Activated T-cell treated with anti-CD3 and anti-CD28 coated beads, Interleukin-2, amount 50 U/mL, for 24 hours (primary cell): ENCODE results near the gene CDK3.
A peak's percentile ranks its signal among the peaks of the same experiment; 100 is the strongest.

Experiments used
- DNase-seq: peaks from one replicate; pipeline ENCODE4 v3.0.0-alpha.2; 2020
- H3K27ac Mint-ChIP-seq: 2 replicates; pipeline ENCODE4 v1.8.0; 2020; ENCODE audit warnings: mild to moderate bottlenecking, mixed read lengths
- H3K27me3 Mint-ChIP-seq: 2 replicates; pipeline ENCODE4 v1.8.0; 2020; ENCODE audit warnings: mixed read lengths
- H3K36me3 Mint-ChIP-seq: 2 replicates; pipeline ENCODE4 v1.8.0; 2020; ENCODE audit warnings: low read depth, mixed read lengths
- H3K4me1 Mint-ChIP-seq: 2 replicates; pipeline ENCODE4 v1.8.0; 2020; ENCODE audit warnings: low read depth, mixed read lengths
- H3K4me3 Mint-ChIP-seq: 2 replicates; pipeline ENCODE4 v1.8.0; 2020; ENCODE audit warnings: mild to moderate bottlenecking, moderate library complexity, mixed read lengths
- H3K9me3 Mint-ChIP-seq: 2 replicates; pipeline ENCODE4 v1.8.0; 2020; ENCODE audit warnings: mixed read lengths

CDK3 gene

DNA sequence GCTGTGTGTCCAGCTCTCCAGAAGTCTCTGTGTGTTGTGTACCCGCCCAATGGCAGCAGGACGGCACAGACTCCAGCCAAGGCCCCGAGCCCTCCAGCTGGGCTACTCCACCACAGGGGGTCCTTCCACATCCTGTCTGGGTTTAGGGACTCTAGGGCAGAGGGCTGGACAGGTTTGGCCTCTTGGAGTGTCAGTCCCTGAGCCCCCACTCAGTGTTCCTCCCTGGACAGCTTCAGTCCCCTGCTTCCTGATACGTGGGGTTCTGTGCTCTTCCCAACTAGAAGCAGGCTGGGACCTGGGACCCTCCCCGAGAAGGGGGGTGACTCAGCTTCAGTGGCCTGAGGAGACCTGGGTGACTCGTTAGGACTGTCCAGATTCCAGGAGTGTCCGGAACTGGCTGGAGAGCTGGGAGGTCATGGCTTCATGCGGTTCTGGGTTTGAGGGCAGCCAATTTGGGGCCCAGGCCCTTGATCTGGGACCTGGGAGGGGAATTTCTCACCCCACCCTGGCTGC, 4.2 kb downstream of the CDK3 start:
- Mint-ChIP-seq H3K27me3 (no peaks in the 10 kb centered on the region), H3K4me3 (no peak overlapping the region), H3K9me3 (no peaks in the 10 kb centered on the region), H3K36me3 (peaks cover 8% of the 10 kb centered on the region), H3K27ac (no peak overlapping the region), H3K4me1 (no peaks in the 10 kb centered on the region)
- no peak for DNase-seq

- no peaks in the 10 kb centered on the region for H3K9me3 Mint-ChIP-seq
- H3K27ac Mint-ChIP-seq = peak overlapping the region; percentile 45
- H3K4me1 Mint-ChIP-seq = no peaks in the 10 kb centered on the region
- H3K36me3 Mint-ChIP-seq = peaks cover 8% of the 10 kb centered on the region
- H3K27me3 Mint-ChIP-seq = no peaks in the 10 kb centered on the region
- H3K4me3 Mint-ChIP-seq = no peak overlapping the region
- DNase-seq = peak; percentile 84
Measured at GRCh38 chr17:76005263-76006149, 4.9 kb downstream of the CDK3 start.

DNA sequence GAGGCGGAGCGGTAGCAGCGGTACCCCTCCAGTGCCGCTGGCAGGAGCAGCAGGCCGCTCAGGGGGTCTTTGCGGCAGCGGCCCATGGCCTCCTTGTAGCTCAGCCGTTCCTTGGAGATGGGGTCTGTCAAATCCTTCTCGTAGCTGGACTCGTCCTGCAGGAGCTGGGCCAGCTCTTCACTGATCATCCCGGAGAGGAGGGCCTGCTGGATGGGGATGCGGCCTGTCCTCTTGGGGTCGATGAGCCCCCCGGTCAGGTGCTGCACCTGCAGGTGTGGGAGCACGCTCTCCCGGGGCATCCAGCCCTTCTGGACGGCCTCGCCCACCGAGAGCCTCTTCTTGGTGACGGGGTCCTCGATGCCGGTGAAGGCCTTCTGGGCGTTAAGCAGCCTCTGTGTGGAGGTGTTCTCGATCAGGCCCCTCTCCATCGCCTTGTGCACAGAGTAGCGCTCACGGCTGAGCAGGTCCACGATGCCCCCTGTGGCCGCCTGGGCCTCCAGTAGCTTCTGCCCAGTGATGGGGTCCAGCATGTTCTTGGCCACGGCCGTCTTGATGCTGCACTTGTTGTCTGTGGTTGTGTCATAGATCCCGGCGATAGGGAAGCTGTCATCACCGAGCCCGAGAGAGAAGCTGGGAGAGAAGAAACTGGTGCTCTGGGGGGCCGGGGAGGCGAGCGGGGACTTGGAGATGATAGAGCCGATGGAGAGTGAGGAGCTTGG, 6.6 kb downstream of the CDK3 start:
- no peaks in the 10 kb centered on the region for H3K9me3 Mint-ChIP-seq
- H3K4me1 Mint-ChIP-seq = no peaks in the 10 kb centered on the region
- H3K4me3 Mint-ChIP-seq = no peak overlapping the region
- no peak overlapping the region for H3K27ac Mint-ChIP-seq
- H3K27me3 Mint-ChIP-seq = no peaks in the 10 kb centered on the region
- H3K36me3 Mint-ChIP-seq = peaks cover 8% of the 10 kb centered on the region
- DNase-seq = no peak

- no peak for DNase-seq
- Mint-ChIP-seq H3K27ac (no peak overlapping the region), H3K4me3 (no peak overlapping the region), H3K27me3 (no peaks in the 10 kb centered on the region), H3K36me3 (peaks cover 8% of the 10 kb centered on the region), H3K4me1 (no peaks in the 10 kb centered on the region), H3K9me3 (no peaks in the 10 kb centered on the region)
Measured at GRCh38 chr17:76007850-76008165, 7.2 kb downstream of the CDK3 start.

DNA sequence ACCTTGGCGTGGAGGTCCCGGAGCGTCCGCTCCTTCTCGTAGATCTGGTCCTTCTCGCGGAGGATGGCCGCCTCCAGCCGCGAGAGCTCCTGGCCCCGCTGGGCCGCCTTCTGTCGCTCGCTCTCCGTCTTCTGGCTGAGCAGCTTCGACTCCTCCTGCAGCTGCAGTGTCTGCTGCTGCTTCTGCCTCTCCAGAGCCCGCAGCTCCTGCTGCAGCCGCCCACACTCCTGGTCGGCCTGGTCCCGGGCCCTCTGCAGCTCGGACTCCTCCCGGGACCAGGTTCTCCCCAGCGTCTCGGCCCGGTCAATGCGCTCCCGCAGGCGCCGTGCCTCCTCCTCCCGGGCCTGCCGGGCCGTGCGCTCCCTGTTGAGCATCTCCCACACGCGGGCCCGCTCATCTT, 7.6 kb downstream of the CDK3 start:
- Mint-ChIP-seq H3K27ac (no peak overlapping the region), H3K27me3 (no peaks in the 10 kb centered on the region), H3K4me1 (no peaks in the 10 kb centered on the region), H3K9me3 (no peaks in the 10 kb centered on the region), H3K4me3 (no peak overlapping the region), H3K36me3 (peaks cover 8% of the 10 kb centered on the region)
- DNase-seq = no peak

DNA sequence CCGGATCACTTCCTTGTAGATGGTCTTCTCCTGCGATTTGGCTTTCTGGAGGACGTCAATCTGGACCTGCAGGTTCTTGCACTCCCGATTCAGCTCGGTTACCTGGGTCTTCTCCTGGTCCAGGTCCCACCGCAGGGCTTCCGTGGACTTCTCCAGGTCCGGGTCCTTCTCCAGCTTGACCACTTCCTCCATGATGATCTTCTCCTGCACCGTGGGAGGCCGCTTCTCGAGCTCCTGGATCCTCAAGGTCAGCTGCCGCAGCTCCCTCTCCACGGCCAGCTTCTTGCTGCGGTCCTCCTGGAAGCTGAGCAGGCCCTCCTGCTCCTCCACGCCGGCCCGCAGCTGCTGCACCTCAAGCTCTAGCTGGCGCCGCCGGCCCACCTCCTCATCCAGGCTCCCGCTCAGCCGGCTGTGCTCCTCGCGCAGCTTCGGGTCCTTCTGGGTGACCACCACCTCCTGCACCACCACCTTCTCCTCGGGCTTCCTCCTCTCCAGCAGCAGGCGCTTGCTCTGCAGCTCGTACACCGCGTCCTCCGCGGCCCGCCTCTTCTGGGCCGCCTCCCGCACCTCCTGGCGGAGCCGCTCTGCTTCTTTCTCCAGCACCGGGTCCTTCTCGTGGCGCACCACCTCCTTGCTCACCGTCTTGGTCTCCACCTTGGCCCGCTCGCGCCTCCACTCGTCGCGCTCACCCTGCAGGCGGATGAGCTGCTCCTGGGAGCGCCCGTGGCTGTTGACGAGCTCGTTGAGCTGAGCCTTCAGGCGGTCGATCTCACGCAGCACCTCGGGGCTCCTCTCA, 8.2 kb downstream of the CDK3 start:
- H3K36me3 Mint-ChIP-seq = peaks cover 8% of the 10 kb centered on the region
- no peaks in the 10 kb centered on the region for H3K27me3 Mint-ChIP-seq
- H3K4me3 Mint-ChIP-seq = no peak overlapping the region
- no peak for DNase-seq
- peaks cover under 1% of the 10 kb centered on the region for H3K4me1 Mint-ChIP-seq
- no peaks in the 10 kb centered on the region for H3K9me3 Mint-ChIP-seq
- H3K27ac Mint-ChIP-seq = no peak overlapping the region

GRCh38 chr17:76009447-76009846, 8.8 kb downstream of the CDK3 start:
- no peaks in the 10 kb centered on the region for H3K27me3 Mint-ChIP-seq
- H3K4me1 Mint-ChIP-seq = peaks cover 6% of the 10 kb centered on the region
- no peaks in the 10 kb centered on the region for H3K9me3 Mint-ChIP-seq
- no peak overlapping the region for H3K27ac Mint-ChIP-seq
- H3K36me3 Mint-ChIP-seq = peaks cover 8% of the 10 kb centered on the region
- no peak for DNase-seq
- H3K4me3 Mint-ChIP-seq = no peak overlapping the region

- Mint-ChIP-seq H3K36me3 (peaks cover 7% of the 10 kb centered on the region), H3K4me3 (no peak overlapping the region), H3K27me3 (no peaks in the 10 kb centered on the region), H3K27ac (no peak overlapping the region), H3K4me1 (peaks cover 6% of the 10 kb centered on the region), H3K9me3 (no peaks in the 10 kb centered on the region)
- DNase-seq = no peak
Measured at GRCh38 chr17:76009969-76010661, 9.5 kb downstream of the CDK3 start.

GRCh38 chr17:76011951-76012350, 11.3 kb downstream of the CDK3 start:
- Mint-ChIP-seq H3K9me3 (no peaks in the 10 kb centered on the region), H3K27ac (no peak overlapping the region), H3K4me1 (peaks cover 6% of the 10 kb centered on the region), H3K4me3 (no peak overlapping the region), H3K27me3 (no peaks in the 10 kb centered on the region), H3K36me3 (no peaks in the 10 kb centered on the region)
- DNase-seq = no peak

DNA sequence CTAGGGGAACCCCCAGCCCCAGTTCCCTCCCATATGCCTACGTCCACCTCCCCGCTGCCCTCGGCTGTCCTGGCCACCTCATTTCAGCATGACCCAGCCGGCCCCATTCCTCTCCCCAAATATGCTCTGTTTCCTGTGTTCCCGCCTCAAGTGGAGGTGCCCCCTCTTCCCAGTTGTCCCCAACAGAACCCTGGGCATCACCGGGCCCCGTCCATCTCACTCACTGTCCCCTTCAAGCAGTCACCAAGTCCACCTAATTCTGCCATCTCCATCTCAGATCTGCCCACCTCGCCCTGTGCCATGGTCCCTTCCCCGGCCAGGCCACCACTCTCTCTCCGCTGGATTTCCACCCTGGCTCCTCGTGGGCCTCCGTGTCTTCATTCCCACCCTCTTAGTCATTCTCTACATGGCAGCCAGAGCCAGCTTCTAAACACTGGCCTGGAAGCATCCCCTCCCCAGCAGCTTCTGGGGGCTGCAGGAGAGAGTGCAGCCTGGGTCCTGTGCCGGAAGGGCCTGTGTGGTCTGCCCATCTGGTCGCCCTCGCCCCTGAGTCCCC, 12.8 kb downstream of the CDK3 start:
- Mint-ChIP-seq H3K4me3 (no peak overlapping the region), H3K4me1 (peaks cover 6% of the 10 kb centered on the region), H3K9me3 (no peaks in the 10 kb centered on the region), H3K27ac (no peak overlapping the region), H3K27me3 (no peaks in the 10 kb centered on the region), H3K36me3 (no peaks in the 10 kb centered on the region)
- DNase-seq = no peak

DNA sequence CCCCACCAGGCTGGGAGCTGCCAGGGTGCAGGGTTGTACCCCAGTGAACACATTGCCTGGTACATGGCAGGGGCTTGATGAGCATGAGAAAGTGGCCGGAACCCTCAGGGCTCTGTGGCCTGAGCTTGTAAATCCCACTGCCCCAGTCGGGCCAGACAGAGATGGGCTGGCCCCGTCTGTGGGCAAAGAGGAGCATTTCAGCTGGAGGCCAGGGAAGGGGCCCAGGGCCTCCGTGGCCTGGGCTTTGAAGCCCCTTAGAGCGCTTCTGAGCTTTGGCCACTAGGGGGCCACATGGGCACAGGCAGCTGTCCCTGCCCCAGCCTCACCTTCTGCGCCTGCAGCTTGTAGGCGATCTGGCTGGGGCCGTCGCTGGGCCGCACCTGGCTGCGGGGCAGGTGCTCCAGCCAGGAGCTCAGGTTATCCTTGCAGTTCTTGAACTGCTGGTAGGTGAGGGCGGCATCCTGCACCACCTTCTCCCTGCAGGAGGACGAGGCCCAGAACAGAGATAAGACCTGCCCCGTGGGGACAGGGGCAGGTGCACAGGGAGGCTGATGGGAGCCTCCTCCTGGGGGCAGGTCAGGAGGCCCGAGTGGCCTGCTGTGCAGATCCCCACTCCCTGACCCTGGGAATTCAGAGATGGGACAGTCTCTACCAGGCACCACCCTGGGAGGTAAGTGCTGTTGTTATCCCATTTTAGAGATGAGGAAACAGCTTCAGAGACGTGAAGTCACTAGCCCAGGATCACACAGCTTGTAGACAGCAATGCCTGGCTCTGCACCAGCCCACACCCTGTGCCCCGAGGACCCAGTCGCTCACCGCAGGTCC, 13.7 kb downstream of the CDK3 start:
- Mint-ChIP-seq H3K4me1 (peaks cover 6% of the 10 kb centered on the region), H3K27ac (no peak overlapping the region), H3K9me3 (no peaks in the 10 kb centered on the region), H3K27me3 (no peaks in the 10 kb centered on the region), H3K4me3 (no peak overlapping the region), H3K36me3 (no peaks in the 10 kb centered on the region)
- DNase-seq = peak; percentile 85

GRCh38 chr17:76014925-76015261, 14.2 kb downstream of the CDK3 start:
- no peak for DNase-seq
- Mint-ChIP-seq H3K9me3 (no peaks in the 10 kb centered on the region), H3K4me1 (peaks cover 6% of the 10 kb centered on the region), H3K4me3 (no peak overlapping the region), H3K27ac (no peak overlapping the region), H3K27me3 (no peaks in the 10 kb centered on the region), H3K36me3 (no peaks in the 10 kb centered on the region)

- DNase-seq = no peak
- H3K4me3 Mint-ChIP-seq = no peak overlapping the region
- H3K9me3 Mint-ChIP-seq = no peaks in the 10 kb centered on the region
- H3K4me1 Mint-ChIP-seq = peaks cover 6% of the 10 kb centered on the region
- no peak overlapping the region for H3K27ac Mint-ChIP-seq
- H3K36me3 Mint-ChIP-seq = no peaks in the 10 kb centered on the region
- no peaks in the 10 kb centered on the region for H3K27me3 Mint-ChIP-seq
Measured at GRCh38 chr17:76017481-76018339, 17.1 kb downstream of the CDK3 start.
